ENCODE results near the gene SYPL2.
"Not testable (repeated sequence)": the region's sequence is repeated elsewhere in the genome, so short reads cannot be mapped to it uniquely, and the experiment has no call there.

Gene SYPL2

GRCh38 chr1:109444346-109444745 lies 22.0 kb upstream of the SYPL2 start:
- in situ Hi-C loops (cut with HindIII; ENCODE audit: low pct_ligation_motif_present, low sequenced_read_pairs): no loop called here
- Histone ChIP-seq H3K36me3 (replicated peaks) (no peaks in the 10 kb centered on the region), H3K4me3 (ENCODE audit: low read depth, low read length) (no peak overlapping the region), H3K27ac (no peak overlapping the region), H3K27me3 (replicated peaks) (no peaks in the 10 kb centered on the region)
- no peak for DNase-seq
- TF ChIP-seq CTCF (IDR thresholded peaks at IDR 0.05; ENCODE audit: low read depth, low read length, missing control alignments): no peak

GRCh38 chr1:109445949-109446695 lies 20.2 kb upstream of the SYPL2 start:
- H3K4me3 ChIP-seq (ENCODE audit: low read depth, low read length); H3K36me3 ChIP-seq (replicated peaks); H3K27me3 ChIP-seq (replicated peaks); in situ Hi-C loops (cut with HindIII; ENCODE audit: low pct_ligation_motif_present, low sequenced_read_pairs); DNase-seq; H3K27ac ChIP-seq: not testable (repeated sequence)

- in situ Hi-C loops (cut with HindIII; ENCODE audit: low pct_ligation_motif_present, low sequenced_read_pairs): no loop called here
- Histone ChIP-seq H3K27ac (no peak overlapping the region), H3K36me3 (replicated peaks) (no peaks in the 10 kb centered on the region), H3K27me3 (replicated peaks) (no peaks in the 10 kb centered on the region), H3K4me3 (ENCODE audit: low read depth, low read length) (no peak overlapping the region)
- TF ChIP-seq CTCF (IDR thresholded peaks at IDR 0.05; ENCODE audit: low read depth, low read length, missing control alignments): no peak
- no peak for DNase-seq
Measured at GRCh38 chr1:109447524-109447923, 18.8 kb upstream of the SYPL2 start.

- Histone ChIP-seq H3K36me3 (replicated peaks) (no peaks in the 10 kb centered on the region), H3K4me3 (ENCODE audit: low read depth, low read length) (no peak overlapping the region), H3K27me3 (replicated peaks) (no peaks in the 10 kb centered on the region), H3K27ac (no peak overlapping the region)
- in situ Hi-C loops (cut with HindIII; ENCODE audit: low pct_ligation_motif_present, low sequenced_read_pairs): no loop called here
- TF ChIP-seq CTCF (IDR thresholded peaks at IDR 0.05; ENCODE audit: low read depth, low read length, missing control alignments): no peak
- no peak for DNase-seq
Measured at GRCh38 chr1:109454497-109455133, 11.7 kb upstream of the SYPL2 start.

- Histone ChIP-seq H3K27ac (no peak overlapping the region), H3K36me3 (replicated peaks) (no peaks in the 10 kb centered on the region), H3K27me3 (replicated peaks) (no peaks in the 10 kb centered on the region), H3K4me3 (ENCODE audit: low read depth, low read length) (no peak overlapping the region)
- in situ Hi-C loops (cut with HindIII; ENCODE audit: low pct_ligation_motif_present, low sequenced_read_pairs): no loop called here
- no peak for DNase-seq
- no peak for TF ChIP-seq CTCF (IDR thresholded peaks at IDR 0.05; ENCODE audit: low read depth, low read length, missing control alignments)
Measured at GRCh38 chr1:109457819-109458218, 8.5 kb upstream of the SYPL2 start.

- Histone ChIP-seq H3K36me3 (replicated peaks) (no peaks in the 10 kb centered on the region), H3K27ac (no peak overlapping the region), H3K4me3 (ENCODE audit: low read depth, low read length) (peak overlapping the region; percentile 49), H3K27me3 (replicated peaks) (peaks cover 62% of the 10 kb centered on the region)
- in situ Hi-C loops (cut with HindIII; ENCODE audit: low pct_ligation_motif_present, low sequenced_read_pairs): no loop called here
- TF ChIP-seq CTCF (IDR thresholded peaks at IDR 0.05; ENCODE audit: low read depth, low read length, missing control alignments): no peak
- no peak for DNase-seq
Measured at GRCh38 chr1:109466125-109466451, 258 bp upstream of the SYPL2 start.

Data from brain microvascular endothelial cell (primary cell).